Upper lobe of left lung (tissue), 6 donors: ENCODE measurements around the gene MBOAT1. TPM values are rescaled to one million over a fixed set of nuclear protein-coding genes. Genes with fewer than 3 reads are reported as not detected.

ENCODE experiments used
- ATAC-seq, 2 donors: fragments of 200-7000 bp; cut with Tn5 transposase; one replicate each; pipeline ENCODE4 v1.9.1; 2022; ENCODE audit warnings: mild to moderate bottlenecking in 2 of 2, moderate library complexity in 2 of 2; ENCODE audit not compliant: low FRiP score in 2 of 2
- DNase-seq, 2 donors: peaks; one replicate each; pipeline ENCODE4 v3.0.0-alpha.2; 2019 to 2020
- H3K27ac ChIP-seq, 4 donors: fragments of 200-600 bp; sonication (generic); one replicate each; pipeline ENCODE4 v1.5.1; 2016 to 2019
- H3K27me3 ChIP-seq, 4 donors: fragments of 200-600 bp; sonication (generic); one replicate each; pipeline ENCODE4 v1.5.1; 2017 to 2019
- H3K36me3 ChIP-seq, 4 donors: fragments of 200-600 bp; sonication (generic); one replicate each; pipeline ENCODE4 v1.5.1; 2016 to 2019
- H3K4me1 ChIP-seq, 4 donors: fragments of 200-600 bp; sonication (generic); one replicate each; pipeline ENCODE4 v1.5.1; 2018 to 2019
- H3K4me3 ChIP-seq, 4 donors: fragments of 200-600 bp; sonication (generic); one replicate each; pipeline ENCODE4 v1.5.1; 2017 to 2019; ENCODE audit warnings: mild to moderate bottlenecking in 2 of 4, moderate library complexity in 1 of 4
- H3K9me3 ChIP-seq, 4 donors: fragments of 200-600 bp; sonication (generic); one replicate each; pipeline ENCODE4 v1.5.1; 2018 to 2019
- EP300 ChIP-seq, 4 donors: sonication (generic); formaldehyde crosslinking; IDR thresholded peaks; one replicate each; pipeline ENCODE4 v1.5.1; 2017; ENCODE audit warnings: antibody characterized with exemption in 4 of 4, control low read depth in 2 of 4
- POLR2A ChIP-seq, 4 donors: fragments of 450-650 bp; IDR thresholded peaks; one replicate each; pipeline ENCODE4 v1.5.1; 2016 to 2017; ENCODE audit warnings: antibody characterized with exemption in 4 of 4, mild to moderate bottlenecking in 2 of 4
- POLR2AphosphoS5 ChIP-seq, 2 donors: sonication (generic); formaldehyde crosslinking; IDR thresholded peaks; one replicate each; pipeline ENCODE4 v1.5.1; 2017; ENCODE audit warnings: antibody characterized with exemption in 2 of 2
- WGBS, 2 donors: methylation state at CpG; one replicate each; pipeline ENCODE4 v1.1.5; 2017 to 2018; 5-methylcytosine and 5-hydroxymethylcytosine counted together
- total RNA-seq, 6 donors: library from RNA; depleted of rRNA in 4 of 6; stranded (reverse); fragments of >200 nt in 4 of 6; gene quantifications; one replicate each; pipeline versions ENCODE4 v1.1.0 to v1.2.1, GENCODE V29; 2016 to 2021
- TF ChIP-seq, protein P1 (sequence below), 6 experiments: fragments of 450-650 bp in 4 of 6; fragments of 200-600 bp in 2 of 6; sonication (generic) in 2 of 6; IDR thresholded peaks; one replicate each; pipeline ENCODE4 v1.5.1; 2016 to 2019; ENCODE audit warnings: antibody characterized with exemption in 6 of 6
- donor health status: DM: no; HTN: no; CAD: no; lungs with moderate emphysema.
- donor health status: DM: no; HTN: yes; CAD: no; lungs with severe emphysema.

Gene MBOAT1
- total RNA-seq, 6 donors from 2014 or later = 4.2 to 17.5 (median 12.2) TPM

DNA sequence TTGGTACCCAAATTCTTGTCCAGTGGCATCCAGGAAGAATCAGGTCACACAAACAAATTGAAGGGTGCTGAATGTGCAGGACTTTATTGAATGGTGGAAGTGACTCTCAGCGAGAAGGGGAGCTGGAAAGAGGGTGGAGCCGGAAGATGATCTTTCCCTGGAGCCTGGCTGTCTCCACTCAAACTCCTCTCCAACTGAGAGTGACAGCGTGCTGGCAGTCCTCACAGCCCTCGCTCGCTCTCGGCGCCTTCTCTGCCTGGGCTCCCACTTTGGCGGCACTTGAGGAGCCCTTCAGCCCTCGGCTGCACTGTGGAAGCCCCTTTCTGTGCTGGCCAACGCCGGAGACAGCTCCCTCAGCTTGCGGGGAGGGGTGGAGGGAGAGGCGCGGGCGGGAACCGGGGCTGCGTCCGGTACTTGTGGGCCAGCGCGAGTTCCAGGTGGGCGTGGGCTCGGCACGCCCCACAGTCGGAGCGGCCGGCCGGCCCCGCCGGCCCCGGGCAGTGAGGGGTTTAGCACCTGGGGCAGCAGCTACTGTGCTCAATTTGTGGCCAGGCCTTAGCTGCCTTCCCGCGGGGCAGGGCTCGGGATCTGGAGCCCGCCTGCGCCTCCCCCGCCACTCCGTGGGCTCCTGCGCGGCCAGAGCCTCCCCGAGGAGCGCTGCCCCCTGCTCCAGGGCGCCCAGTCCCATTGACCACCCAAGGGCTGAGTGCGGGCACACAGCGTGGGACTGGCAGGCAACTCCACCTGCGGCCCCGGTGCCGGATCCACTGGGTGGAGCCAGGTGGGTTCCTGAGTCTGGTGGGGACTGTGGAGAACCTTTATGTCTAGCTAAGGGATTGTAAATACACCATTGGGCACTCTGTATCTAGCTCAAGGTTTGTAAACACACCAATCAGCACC lies 26.7 kb upstream of the MBOAT1 start:
- 82 to 90% methylated on average over 9 to 36 of the region's 47 CpGs for WGBS, 2 donors
- no peaks in the 10 kb centered on the region for H3K4me1 ChIP-seq
- H3K4me3 ChIP-seq = no peak overlapping the region
- DNase-seq = peak in 1 of 2 donors; percentile 82
- no peaks in the 10 kb centered on the region for H3K27me3 ChIP-seq
- no peaks in the 10 kb centered on the region for H3K9me3 ChIP-seq
- no peak overlapping the region for H3K27ac ChIP-seq
- H3K36me3 ChIP-seq = no peaks in the 10 kb centered on the region
- no peak for TF ChIP-seq POLR2A (IDR thresholded peaks at IDR 0.05)
- TF ChIP-seq POLR2AphosphoS5 (IDR thresholded peaks at IDR 0.05) = no peak
- TF ChIP-seq, protein P1, sequence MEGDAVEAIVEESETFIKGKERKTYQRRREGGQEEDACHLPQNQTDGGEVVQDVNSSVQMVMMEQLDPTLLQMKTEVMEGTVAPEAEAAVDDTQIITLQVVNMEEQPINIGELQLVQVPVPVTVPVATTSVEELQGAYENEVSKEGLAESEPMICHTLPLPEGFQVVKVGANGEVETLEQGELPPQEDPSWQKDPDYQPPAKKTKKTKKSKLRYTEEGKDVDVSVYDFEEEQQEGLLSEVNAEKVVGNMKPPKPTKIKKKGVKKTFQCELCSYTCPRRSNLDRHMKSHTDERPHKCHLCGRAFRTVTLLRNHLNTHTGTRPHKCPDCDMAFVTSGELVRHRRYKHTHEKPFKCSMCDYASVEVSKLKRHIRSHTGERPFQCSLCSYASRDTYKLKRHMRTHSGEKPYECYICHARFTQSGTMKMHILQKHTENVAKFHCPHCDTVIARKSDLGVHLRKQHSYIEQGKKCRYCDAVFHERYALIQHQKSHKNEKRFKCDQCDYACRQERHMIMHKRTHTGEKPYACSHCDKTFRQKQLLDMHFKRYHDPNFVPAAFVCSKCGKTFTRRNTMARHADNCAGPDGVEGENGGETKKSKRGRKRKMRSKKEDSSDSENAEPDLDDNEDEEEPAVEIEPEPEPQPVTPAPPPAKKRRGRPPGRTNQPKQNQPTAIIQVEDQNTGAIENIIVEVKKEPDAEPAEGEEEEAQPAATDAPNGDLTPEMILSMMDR (IDR thresholded peaks at IDR 0.05) = no peak
- no peak for TF ChIP-seq EP300 (IDR thresholded peaks at IDR 0.05)
- ATAC-seq = no peak

DNA sequence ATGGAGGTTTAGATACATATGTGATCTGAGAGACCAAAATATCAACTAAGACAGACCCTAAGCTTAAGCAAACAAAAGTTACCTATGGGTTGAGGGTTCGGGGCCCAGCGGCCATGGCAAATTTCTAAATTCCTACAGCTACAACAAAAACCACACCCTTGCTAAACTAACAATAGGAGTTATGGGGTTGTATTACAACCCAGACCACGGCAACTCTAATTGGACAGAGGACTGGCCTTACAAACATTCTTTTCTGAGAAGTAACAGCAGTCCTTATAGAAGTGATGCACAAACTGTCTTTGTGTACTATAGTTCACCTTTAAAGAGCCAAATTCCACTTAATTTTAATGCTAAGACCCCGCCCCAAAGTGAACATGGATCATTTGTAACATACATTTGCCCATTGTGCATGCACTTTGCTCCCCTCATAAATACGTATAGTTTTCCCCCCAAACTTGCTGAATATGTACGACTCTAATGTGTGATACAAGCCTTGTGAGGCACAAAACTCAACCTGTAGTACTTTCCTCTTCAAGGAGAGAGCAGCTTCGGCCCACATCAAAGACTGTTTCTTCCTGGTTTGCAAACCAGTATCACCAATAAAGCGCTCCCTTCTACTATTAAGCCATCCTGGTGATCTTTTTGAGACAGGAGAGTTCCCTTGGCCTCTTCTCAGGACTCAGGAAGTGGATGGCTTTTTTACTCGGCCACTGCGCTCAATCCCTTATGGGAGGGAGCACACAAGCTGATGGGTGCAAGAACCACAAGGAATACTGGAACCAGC lies 25.6 kb upstream of the MBOAT1 start:
- no peaks in the 10 kb centered on the region for H3K27me3 ChIP-seq
- H3K4me3 ChIP-seq = no peak overlapping the region
- H3K36me3 ChIP-seq = no peaks in the 10 kb centered on the region
- DNase-seq (no peak), ATAC-seq (no peak)
- WGBS, 2 donors = 84 to 87% methylated on average over 10 of the region's 10 CpGs
- TF ChIP-seq, protein P1 (IDR thresholded peaks at IDR 0.05) = no peak
- TF ChIP-seq POLR2A (IDR thresholded peaks at IDR 0.05) = no peak
- no peak for TF ChIP-seq EP300 (IDR thresholded peaks at IDR 0.05)
- TF ChIP-seq POLR2AphosphoS5 (IDR thresholded peaks at IDR 0.05) = no peak
- H3K4me1 ChIP-seq = no peaks in the 10 kb centered on the region
- H3K9me3 ChIP-seq = no peaks in the 10 kb centered on the region
- no peak overlapping the region for H3K27ac ChIP-seq

DNA sequence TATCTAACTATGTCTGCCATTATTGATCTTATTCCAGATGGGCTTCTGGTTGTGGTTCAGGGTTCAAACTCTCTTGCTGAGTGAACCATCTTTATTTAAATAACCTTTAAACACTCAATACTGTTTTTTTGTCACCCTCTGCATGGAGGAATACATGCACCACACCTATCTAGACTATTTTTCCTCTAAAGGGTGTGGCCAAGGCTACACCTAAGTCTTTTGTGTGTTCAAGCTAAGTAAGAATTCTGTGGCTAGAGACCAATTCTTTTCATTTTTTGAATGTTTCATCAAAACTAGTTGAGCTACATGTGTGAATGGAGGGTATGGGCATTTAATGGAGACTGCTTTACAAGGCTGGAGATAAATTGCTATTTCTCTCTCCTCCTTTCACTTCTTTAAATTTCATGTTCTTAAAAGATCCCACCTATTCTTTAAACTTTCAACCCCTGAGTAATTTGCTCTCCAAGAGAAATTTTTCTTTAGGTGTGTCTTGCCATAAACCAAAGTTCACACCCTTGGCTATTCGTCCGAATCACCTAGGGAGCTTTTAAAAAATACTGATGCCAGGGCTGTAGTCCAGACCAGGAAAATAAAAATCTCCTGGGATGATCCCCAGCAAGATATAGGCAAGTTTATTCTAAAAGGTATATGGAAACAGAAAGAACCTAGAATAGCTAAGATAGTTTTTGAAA lies 24.8 kb upstream of the MBOAT1 start:
- H3K4me1 ChIP-seq = no peaks in the 10 kb centered on the region
- ATAC-seq (no peak), DNase-seq (no peak)
- no peak overlapping the region for H3K4me3 ChIP-seq
- no peaks in the 10 kb centered on the region for H3K9me3 ChIP-seq
- TF ChIP-seq POLR2AphosphoS5 (IDR thresholded peaks at IDR 0.05) = no peak
- TF ChIP-seq, protein P1 (IDR thresholded peaks at IDR 0.05) = no peak
- no peak for TF ChIP-seq POLR2A (IDR thresholded peaks at IDR 0.05)
- no peak for TF ChIP-seq EP300 (IDR thresholded peaks at IDR 0.05)
- H3K27me3 ChIP-seq = no peaks in the 10 kb centered on the region
- 68 to 81% methylated on average over 2 of the region's 2 CpGs for WGBS, 2 donors
- H3K36me3 ChIP-seq = no peaks in the 10 kb centered on the region
- H3K27ac ChIP-seq = no peak overlapping the region

DNA sequence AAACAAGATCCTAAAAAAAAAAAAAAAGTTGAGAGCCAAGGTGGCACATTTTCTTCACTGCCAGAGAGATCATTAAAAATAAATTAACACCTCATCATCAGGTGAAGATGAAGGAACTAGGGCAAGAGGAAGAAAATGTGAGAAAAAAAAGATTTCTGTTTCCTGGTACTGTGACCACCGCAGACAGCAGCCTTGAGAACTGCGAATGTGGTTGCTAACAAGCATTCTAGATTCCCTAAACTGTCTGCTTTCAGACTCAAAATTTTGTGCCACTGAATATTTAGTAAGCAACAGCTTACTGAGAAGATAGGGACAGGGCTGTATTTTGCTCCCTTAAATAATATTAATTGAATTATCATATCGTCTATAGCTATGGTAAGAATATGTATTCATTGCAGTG lies 24.1 kb upstream of the MBOAT1 start:
- WGBS, 2 donors = 60 to 62% methylated on average over 3 of the region's 3 CpGs
- Histone ChIP-seq H3K9me3 (no peaks in the 10 kb centered on the region), H3K4me1 (no peaks in the 10 kb centered on the region), H3K27me3 (no peaks in the 10 kb centered on the region), H3K4me3 (no peak overlapping the region), H3K36me3 (no peaks in the 10 kb centered on the region), H3K27ac (no peak overlapping the region)
- TF ChIP-seq POLR2A (IDR thresholded peaks at IDR 0.05) (no peak), EP300 (IDR thresholded peaks at IDR 0.05) (no peak), POLR2AphosphoS5 (IDR thresholded peaks at IDR 0.05) (no peak)
- TF ChIP-seq, protein P1 (IDR thresholded peaks at IDR 0.05) = no peak
- DNase-seq = no peak
- no peak for ATAC-seq
